GM18508 (cell line): ENCODE results near the gene SYPL1.

ENCODE experiments used
- ATAC-seq: cut with Tn5 transposase; IDR thresholded peaks from one replicate; pipeline ENCODE4 v1.9.1; 2021; ENCODE audit warnings: moderate number of reproducible peaks; ENCODE audit not compliant: insufficient read depth, unreplicated experiment

SYPL1 gene

GRCh38 chr7:106054971-106055532 is 57.1 kb downstream of the SYPL1 start:
- no peak for ATAC-seq

DNA sequence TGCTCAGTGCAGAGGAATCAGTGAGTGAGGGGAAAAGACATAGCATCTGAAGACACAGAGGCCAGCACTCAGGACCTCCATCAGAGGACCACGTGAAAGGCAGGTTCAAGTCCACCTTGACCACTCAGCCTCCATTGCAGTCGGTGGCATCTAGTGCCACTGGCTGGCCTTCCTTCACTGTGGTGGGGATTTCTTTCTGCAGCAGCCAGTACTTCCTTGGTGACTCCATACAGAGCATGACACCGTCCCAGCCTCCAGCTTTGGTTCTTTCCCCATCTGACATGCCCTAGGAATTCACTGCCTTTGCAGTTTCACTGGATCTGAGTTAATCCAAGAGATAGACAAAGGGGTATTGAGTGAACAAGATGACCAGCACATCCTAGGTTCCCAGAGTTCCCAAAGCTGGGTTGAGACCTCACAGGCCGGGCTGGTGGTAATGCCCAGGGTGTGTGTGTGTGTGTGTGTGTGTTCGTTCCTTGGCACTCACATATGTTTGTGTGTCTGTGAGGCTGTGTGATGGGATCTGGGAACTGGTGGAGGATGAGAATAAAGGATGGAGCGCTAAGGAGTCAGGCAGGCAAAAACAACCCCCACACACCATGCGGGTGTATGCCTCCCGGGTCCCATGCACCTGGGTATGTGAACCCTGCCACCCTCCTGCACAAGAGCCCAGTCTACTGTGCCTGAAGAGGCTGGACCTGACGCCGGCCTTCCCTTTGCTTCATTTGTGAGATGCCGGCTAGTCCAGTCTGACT is 57.8 kb downstream of the SYPL1 start:
- ATAC-seq: no peak

DNA sequence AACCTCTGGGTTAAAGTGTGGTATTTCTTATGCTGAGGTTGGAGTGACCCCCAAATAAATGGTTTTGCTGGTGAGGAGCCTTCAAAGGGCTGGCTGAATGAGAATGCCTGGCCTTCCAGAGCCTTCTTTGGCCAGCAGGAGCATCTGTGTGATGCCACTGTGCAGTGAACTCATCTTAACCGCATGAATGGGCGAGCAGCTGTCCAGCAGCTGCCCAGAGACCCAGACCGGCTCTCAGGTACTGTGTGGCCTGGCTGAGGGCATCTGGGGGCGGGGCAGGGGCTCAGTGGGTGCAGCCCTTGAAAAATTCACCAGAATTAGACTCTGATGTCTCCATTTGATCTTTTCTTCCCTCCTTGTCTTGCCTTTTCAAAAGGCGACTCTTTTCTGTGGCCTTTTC is 59.0 kb downstream of the SYPL1 start:
- ATAC-seq: no peak

- no peak for ATAC-seq
These were observed 59.4 kb downstream of the SYPL1 start for GRCh38 chr7:106052681-106053080.

DNA sequence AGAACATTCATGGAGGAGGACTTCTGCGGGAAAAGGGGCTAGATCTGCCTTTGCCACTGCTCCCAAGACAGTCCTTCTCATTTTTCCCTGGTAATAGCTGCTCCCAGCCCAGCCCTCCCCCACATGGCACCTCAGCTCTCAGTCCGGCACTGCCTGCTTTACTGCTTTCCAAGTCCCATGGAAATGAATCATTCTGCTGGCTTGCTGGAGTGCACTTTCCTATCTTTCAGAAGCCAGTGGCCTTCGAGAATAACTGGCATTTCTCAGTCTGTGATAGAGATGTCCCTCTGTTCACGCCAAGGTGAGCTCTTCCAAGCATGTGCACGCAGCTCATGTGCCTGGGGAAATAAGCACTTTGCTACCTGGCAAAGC is 61.4 kb downstream of the SYPL1 start:
- no peak for ATAC-seq

DNA sequence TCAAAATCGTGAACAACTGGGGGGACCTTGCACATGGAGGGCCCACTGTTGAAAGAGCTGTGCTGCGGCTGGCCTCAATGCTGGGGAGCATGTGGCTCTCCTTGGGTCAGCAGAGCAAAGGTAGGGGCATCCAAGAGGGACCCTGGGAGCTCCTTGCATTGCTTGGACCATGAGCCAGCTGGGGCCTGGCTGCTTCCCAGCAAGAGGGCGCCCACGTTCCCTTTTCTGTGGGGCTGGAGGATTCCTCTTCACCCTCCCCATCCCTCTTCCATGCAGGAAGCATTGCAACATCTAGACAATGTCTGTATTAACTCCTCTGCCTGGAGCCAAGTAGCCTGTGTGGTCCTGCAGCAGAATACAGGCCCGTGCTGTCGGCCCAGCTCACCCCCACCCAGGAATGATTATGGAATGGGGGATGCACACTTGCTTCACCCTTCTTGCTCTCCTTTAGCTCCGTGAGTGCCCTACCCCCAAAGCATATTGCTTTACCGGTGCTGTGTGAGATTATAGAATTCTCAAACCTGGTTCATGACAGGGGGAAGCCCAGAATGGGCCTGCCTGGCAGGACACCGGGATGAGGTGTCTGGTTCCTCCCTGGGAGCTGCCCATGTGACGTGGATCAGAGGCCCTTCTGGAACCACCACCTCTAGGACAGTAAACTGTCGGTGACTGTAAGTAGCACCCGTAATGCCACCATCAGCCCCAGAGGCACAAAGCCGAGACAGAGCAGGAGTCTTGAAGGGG is 61.9 kb downstream of the SYPL1 start:
- no peak for ATAC-seq

DNA sequence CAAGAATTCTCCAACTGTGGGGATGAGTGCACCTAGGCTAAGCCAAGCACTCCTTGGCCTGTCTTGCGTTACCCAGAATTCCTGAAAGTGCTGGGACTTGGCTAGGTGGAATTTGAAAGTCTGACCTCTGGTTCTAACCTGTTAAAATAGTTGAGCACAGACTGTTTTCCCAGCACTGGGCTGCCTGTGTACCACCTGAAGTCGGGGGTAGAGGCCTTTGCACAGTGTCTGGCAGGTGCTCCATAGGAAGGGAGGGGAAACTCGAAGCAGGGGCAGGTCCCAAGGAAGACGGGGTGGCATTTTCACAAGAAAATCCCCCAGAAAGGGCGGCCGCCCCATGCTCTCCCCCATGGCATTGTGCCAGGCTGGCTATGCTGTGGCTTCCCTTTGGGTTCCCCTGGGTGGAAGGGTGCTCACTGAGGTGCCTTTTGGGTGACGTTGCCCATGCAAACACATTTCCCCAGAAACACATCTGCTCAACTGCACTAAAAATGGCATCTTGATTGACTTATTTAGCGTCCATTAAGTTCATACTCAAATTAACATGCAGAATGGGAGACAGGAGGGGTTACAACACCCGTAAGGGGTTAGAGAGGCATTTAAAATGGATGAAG is 62.9 kb downstream of the SYPL1 start:
- no peak for ATAC-seq

- ATAC-seq: no peak
These were observed 63.4 kb downstream of the SYPL1 start for GRCh38 chr7:106048706-106049020.

- ATAC-seq: no peak
These were observed 64.0 kb downstream of the SYPL1 start for GRCh38 chr7:106047818-106048705.

- ATAC-seq: no peak
These were observed 64.9 kb downstream of the SYPL1 start for GRCh38 chr7:106047184-106047583.

- ATAC-seq: no peak
These were observed 66.5 kb downstream of the SYPL1 start for GRCh38 chr7:106045586-106045985.

DNA sequence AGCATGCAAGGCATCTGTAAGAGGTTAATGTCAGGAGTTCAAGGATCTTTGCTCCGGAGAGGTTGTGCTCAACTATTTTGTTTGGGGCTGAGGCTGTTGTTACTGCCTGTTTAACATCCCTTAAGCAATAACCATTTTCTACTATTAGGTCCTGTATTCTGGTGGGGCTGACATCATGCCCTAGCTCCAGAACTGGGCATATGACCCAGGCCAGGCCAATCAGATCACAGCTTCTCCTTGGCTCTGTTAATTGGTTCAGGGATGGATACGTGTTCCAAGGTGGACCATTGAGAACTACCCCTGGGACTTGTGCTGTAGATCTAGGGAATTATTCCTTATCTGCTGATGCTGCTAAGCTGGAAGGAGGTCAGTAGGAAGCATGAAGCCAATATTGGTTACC is 67.0 kb downstream of the SYPL1 start:
- ATAC-seq: no peak

DNA sequence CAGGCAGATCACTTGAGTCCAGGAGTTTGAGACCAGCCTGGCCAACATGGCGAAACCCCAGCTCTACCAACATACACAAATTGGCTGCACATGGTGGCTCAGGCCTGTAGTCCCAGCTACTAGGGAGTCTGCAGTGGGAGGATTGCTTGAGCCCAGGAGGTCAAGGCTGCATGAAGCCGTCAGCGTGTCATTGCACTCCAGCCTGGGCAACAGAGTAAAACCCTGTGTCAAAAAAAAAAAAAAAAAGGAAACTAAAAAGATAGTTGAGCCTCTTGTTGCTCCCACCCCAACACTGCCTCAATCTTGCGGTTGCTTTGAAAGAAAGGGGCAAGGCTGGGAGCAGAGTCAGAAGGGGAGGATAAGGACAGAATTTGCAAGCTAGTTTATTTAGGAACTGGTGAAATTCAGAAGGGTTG is 69.9 kb downstream of the SYPL1 start:
- no peak for ATAC-seq

GRCh38 chr7:106041140-106041717 is 70.9 kb downstream of the SYPL1 start:
- no peak for ATAC-seq
